ENCODE results near the gene NKX1-2.
"Not testable (repeated sequence)": the region's sequence is repeated elsewhere in the genome, so short reads cannot be mapped to it uniquely, and the experiment has no call there.

DNA sequence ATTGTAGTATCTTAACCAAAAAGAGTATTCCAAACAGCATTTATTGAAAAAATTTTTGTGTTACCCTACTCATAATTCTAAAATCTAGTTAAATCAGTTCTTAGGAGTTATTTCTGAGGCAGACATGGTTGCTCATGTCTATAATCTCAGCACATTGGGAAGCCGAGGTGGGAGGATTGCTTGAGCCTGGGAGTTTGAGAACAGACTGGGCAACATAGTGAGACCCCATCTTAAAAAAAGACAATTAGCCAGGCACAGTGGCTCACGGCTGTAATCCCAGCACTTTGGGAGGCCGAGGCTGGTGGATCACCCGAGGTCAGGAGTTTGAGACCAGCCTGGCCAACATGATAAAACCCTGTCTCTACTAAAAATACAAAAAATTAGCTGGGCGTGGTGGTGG, 8.1 kb downstream of the NKX1-2 start:
- TF ChIP-seq POLR2AphosphoS5 (IDR thresholded peaks at IDR 0.05); POLR2A (IDR thresholded peaks at IDR 0.05; ENCODE audit: low read depth); EP300 (IDR thresholded peaks at IDR 0.05): not testable (repeated sequence)
- TF ChIP-seq, protein P1, sequence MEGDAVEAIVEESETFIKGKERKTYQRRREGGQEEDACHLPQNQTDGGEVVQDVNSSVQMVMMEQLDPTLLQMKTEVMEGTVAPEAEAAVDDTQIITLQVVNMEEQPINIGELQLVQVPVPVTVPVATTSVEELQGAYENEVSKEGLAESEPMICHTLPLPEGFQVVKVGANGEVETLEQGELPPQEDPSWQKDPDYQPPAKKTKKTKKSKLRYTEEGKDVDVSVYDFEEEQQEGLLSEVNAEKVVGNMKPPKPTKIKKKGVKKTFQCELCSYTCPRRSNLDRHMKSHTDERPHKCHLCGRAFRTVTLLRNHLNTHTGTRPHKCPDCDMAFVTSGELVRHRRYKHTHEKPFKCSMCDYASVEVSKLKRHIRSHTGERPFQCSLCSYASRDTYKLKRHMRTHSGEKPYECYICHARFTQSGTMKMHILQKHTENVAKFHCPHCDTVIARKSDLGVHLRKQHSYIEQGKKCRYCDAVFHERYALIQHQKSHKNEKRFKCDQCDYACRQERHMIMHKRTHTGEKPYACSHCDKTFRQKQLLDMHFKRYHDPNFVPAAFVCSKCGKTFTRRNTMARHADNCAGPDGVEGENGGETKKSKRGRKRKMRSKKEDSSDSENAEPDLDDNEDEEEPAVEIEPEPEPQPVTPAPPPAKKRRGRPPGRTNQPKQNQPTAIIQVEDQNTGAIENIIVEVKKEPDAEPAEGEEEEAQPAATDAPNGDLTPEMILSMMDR (IDR thresholded peaks at IDR 0.05): not testable (repeated sequence)
